DMS 273 treated with DMSO at 0.1 percent for 48 hours (cell line): ENCODE results near the gene SSPN.

ENCODE experiments used
- DNase-seq: peaks from one replicate; lab custom pipeline; 2025; lab: John Stamatoyannopoulos, UW

SSPN gene

DNA sequence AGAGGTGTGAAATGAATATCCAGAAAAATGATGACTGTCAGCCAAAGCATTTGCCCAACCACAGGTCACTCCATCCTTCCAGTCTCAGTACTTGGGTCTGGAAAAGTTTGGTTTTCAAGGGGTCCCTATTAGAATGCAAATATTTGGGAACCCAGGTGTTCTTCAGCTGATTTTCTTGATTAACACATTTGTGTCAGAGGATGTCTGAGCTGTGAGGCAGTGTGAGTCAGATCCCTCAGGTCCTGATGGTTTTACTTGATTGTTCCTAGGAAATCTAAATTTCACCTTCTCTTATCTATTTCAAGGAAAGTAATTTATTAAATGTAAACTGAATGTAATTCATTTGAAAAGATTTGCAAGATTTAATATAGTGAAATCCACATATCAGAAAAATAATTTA is 71.5 kb downstream of the SSPN start:
- no peak for DNase-seq

DNA sequence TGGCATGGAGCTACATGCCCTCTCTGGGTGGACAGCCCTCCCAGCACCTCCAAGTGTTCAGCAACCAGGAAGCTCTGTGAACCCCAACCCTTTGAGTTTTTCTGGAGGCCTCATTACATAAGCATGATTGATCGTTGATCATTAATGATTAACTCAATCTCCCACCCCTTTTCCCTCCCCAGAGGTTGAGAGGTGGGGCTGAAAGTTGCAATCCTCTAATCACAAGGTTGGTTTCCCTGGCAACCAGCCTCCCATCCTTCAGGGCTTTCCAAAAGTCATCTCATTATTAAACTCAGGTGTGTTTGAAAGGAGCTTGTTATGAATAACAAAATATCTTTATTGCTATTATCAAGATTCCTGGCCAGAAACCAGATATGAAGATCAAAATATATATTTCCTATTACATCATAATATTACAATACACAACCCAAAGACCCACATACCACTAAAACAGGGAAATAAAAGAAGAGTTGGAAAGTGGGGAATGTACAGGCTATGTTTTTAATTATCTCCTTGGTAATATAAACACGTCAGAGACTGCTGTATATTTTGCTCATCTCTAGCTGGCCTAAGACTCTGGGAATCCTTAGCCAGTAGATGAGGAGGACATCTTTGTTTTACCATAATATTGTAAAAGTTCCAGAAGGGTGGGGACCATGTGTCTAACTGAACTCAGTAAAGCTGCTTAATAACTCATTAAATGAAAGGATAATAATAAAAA is 73.6 kb downstream of the SSPN start:
- DNase-seq, result no peak

DNA sequence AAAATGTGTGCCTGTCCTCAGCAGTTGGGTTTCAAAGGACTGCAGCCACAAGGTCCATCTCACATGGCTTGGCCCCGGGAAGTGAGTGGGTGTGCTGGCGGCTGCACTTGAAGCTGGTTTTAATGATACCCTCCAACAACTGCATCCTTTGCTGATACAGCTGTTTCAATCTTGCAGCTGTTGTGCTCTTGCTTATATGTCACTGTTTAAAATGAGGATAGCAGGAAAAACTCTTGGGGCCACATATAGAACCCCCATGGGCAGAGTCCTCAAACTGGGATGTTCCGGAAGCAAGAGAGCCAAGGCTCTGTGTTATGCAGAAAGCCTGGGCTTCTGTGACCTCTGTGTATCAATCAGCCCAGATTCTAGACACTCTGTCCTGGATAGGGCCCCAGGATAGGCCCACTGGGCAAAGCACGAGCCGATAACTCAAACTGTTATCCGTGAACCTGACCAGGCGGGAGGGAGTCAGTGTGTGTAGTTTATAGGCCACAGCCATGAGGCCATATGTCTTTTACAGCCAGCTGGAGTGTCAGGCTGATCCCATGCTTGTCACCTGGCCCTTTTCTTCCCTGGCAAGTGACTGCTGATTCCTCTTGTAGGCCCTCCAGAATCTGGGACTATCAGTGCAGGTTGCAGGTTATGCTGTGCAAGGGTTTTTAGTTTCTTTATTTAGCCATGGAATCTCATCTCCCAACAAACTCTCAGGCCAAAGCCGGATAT is 74.3 kb downstream of the SSPN start:
- DNase-seq, result no peak

DNA sequence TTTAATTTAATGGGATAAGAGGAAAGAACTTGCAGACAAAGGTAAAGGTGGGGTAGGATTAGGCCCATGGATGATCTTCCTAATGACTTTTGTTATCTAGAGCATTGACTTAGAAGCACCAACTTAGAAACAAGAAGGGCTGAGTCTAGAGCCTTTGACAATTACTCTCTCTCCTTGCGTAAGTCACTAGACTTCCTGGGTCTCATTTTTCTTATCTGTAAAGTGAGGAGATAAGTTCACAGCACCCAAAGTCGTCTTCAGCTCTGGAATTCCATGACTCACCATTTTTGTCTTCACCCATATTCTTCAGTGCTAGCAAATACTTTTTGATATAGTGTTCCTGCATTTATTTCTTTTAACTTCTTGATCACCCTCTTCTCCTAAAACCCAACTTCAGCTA is 75.7 kb downstream of the SSPN start:
- no peak for DNase-seq

DNA sequence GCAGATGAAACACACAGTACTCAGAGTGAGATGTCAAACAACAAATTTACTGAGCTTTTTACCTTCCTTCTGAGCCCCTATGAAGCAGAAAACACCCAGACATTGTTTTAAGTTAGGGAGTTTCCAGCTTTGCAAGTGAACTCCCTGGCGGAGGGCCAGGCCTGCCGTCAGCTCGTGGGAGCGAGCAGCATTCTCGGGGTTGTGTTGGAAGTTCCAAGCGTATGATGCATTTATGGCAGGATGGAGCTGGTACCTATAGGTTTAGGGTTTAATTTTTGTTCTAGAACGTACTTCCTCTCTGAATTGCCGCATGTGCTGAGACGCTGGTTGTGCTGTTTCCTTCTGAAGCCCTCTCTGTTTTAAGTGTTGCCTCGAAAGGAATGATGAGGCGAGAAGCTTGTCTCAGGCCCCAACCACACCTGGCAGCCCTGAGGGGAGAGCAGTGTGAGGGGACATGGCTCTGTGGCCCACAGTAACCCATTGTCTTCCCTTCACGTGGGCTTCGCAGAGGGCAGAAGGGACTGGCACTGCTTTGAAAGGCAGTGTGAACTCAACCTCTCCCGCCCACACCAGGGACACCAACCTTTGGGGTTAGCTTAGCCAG is 76.6 kb downstream of the SSPN start:
- DNase-seq, result no peak

DNA sequence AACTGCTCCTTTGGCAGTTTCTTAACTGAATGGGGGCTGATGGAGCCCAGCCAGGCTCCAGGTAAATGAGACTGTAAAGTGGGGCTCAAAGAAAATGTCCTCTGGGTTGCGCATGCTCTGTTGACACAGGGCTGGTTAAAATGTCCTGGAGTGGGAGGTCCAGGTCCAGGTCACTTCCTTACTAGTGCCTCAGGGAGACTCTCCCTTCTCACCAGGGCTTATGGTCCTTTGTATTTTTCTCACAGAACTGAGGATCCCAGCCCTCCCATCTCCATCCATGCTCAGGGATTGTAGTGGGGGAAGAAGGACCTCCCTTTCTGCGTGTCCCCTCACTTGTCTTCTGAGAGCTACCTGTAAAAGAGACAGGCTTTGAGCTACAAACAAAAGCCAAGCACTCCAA is 77.5 kb downstream of the SSPN start:
- no peak for DNase-seq

DNA sequence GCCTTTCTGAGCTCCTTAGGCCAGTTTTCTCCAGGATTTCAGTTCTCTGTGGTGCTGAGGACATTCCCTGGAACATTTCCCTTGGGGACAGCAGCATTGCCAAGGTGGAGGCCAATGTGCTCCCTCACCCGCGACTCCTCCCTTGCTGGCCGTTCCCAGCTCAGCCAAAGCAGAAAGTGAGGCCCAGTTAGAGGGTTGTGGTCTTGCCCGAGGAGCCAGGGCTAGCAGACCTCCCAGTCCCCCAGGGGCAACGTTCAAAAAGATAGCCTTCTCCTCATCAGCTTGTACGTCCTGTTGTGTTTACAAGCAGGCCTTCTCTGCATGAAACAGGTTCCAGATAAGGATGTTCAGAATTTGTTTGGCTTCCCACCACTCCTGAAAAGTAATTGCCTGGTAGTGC is 78.4 kb downstream of the SSPN start:
- no peak for DNase-seq

DNA sequence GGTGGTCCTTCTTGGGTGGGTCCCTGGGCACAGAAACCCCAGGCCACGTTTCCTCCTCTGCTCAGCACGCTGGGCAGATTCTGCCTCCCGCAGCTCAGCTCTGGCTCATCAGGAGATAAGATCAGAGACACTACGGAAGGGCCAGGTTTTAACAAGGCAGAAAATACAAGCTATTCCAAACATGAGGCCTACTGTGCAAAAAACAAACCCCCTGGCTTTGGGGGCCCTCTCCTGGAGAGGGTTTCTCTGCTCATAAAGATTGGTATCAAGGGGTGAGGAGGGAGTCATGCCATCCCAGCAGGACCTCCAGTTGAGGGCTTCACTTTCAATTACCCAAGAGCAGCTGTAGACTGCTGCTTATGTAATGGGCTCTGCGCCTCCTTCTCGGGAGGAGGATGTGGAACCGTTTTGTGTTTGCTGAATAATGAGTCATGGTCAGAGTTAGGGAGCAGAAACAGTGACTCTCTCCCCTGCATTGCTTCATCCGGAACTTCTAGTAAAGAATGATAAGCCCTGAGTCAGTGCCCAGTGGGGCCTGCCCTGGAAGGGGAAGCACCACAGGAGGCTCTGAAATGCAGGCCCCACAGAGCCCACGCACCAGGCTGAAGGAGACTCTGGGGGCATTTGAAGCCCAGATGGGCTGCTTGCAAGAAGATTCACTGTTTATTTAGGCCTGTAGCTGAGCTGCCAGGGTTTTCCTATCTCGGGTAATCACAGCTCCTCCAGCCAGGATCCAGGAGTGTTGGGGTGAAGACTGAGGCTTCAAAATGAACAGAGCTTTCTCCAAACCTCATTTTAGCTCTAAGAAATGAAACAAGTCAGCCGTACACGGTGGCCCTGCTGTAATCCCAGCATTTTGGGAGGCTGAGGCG is 79.3 kb downstream of the SSPN start:
- DNase-seq, result peak; percentile 7

DNA sequence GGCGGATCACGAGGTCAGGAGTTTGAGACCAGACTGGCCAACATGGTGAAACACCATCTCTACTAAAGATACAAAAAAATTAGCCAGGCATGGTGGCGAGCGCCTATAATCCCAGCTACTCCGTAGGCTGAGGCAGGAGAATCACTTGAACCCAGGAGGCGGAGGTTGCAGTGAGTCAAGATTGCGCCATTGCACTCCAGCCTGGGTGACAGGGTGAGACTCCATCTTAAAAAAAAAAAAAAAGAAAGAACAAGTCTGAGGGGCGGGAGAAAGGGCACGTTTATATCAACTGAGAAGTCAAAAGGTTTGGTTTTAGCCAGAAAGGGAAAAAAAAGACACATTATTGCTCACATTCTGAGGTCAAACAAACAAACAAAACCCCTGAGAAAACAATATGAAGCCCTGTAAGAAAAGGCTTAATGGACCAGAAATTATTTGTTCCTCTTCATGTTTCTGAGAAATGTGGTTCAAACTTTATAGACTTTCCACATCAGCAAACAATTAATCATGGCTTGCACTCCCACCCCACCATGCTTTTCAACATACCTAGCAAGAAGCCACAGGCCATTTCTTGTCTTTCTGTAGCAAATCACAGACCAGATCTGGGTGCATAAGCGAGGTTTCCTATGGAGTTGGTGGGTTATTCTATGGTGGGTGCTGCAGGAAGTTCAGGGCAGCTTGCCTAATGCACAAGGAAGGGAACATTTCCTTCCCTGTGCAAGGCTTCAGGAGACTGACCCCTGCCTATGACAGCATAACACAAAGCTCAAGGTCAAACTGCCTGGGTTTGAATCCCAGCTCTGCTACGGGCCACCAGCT is 80.1 kb downstream of the SSPN start:
- no peak for DNase-seq

DNA sequence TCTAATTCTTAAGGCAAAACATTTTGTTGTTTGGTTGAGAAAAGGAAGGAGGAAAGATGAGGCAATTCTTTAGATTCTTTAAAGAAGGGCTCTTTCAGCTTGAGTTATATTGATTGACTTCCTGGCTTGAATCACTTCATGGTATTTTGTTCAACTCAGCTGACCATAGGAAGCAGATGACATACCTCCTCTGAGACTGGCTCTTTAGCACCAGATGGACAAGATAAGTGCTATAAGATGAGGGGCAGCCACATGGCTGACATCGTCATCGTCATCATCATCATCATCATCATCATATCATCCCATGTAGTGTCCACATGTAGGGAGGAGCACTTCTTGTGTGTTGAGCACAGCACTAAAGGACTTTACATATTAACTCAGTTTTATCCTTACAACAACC is 81.3 kb downstream of the SSPN start:
- DNase-seq, result no peak

DNA sequence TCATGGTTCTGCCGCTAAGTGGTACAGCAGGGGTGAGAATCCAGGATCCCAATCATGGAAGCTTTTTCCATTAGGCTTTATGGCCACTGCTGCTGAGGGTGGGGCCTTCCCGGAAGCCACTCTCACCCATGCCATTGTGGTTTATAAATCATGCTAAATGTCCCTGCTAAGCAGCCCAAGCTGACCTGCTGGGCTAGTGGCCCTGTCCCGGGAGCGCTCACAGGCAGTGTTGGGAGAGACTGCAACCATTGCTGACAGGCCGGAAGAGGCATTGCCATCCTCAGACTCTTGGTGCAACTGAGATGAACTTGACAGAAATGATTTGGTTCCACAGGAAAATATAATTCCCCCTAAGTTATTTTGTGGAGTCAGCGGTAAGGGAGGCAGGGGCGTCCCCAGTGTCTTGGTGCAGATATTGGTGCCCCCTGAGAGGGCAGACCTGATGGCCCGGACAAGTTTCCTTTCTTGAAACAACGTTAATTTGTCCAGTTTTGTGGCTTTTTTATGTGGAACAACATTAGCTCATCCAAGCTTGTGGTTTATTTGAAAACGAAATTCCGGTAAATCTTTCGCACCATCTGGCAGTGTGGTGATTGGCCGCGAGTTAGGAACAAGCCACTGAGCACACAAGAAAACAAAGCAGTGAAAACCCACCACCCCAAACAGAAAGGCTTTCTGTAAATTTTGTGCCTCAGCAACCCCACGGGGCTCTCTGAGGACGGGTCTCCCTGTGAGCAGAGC is 82.3 kb downstream of the SSPN start:
- DNase-seq, result no peak

DNA sequence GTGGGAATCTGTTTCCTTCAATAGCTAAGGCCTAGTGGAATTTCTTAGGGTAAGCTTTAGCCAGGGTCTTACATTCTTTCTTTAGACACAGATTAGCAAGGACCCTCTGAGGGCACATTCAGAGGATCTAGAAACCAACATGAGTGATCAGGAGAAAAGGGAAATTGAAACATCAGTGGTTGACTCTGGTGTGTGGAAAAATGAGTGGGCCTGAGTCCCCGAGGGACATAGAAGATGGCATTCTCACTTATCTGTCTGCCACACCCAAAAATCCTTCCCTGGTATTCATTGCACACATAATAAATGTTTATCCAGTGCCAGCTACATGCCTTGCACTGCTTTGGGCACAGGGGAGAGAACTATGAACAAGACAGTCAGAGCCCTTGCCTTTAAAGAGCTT is 82.9 kb downstream of the SSPN start:
- no peak for DNase-seq

DNA sequence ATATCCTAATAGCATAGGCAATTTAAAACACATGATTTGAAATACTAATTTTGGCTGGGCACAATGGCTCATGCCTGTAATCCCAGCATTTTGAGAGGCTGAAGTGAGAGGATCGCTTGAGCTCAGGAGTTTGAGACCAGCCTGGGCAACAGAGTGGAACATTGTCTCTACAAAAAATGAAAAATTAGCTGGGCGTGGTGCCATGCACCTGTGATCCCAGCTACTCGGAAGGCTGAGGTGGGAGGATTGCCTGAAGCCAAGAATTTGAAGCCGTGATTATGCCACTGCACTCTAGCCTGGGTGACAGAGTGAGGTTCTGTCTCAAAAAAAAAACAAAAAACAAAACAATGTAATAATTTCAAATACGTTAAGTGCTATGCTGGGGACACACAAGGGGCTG is 83.3 kb downstream of the SSPN start:
- no peak for DNase-seq

DNA sequence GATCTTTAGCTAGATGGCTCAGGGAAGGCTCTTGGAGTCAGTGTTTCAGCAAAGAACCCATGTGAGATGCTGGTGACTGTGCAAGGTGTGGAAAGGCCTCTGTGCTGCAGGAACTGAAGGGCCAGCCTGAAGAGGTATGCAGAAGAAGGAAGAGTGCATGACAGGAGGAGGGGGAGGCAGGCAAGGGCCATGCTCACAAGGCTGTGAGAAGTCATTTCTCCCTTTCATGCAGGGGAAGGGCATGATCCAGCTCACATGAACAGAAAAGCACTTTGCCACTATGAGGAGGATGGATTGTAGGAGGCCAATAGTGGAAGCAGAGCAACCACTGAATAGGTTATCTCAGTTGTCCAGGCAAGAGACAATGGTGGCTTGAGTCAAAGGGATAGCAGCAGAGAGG is 83.7 kb downstream of the SSPN start:
- DNase-seq, result no peak

DNA sequence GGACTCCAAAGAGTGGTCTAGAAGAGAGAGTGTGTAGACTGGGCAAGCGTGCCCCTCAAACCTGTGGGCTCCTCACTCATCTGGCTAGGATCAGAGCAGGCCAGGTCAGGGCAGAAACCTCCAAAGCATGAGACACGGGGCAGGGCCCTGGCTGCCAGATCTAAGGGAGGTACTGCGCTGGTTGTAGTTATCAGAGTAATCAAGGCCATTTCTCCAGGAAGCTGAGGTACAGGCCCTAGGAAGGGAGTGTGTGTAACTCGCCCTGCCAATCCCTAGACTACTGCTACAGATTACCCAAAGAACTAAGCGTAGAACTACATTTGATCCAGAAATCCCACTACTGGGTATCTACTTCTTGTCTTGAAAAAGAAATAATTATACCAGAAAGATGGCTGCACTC is 84.5 kb downstream of the SSPN start:
- no peak for DNase-seq

DNA sequence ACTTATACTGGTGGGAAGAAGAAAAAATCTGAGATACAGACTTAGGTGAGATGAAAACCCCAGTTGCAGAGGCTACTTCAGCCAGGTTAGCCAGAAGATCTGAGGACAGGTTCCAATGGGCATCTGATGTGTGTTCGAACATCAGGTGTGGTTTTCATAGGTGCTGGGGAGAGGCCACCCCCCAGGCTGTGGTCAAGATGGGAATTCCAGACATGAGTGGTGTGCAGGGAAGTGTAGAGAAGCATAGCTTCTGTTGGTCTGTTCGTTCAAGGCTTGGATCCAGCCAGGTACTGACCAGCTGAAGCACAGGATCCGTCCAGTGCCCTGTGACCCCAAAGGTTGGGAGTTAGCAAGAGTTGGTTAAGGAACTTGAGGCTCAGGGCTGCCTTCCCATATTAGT is 85.5 kb downstream of the SSPN start:
- no peak for DNase-seq

DNA sequence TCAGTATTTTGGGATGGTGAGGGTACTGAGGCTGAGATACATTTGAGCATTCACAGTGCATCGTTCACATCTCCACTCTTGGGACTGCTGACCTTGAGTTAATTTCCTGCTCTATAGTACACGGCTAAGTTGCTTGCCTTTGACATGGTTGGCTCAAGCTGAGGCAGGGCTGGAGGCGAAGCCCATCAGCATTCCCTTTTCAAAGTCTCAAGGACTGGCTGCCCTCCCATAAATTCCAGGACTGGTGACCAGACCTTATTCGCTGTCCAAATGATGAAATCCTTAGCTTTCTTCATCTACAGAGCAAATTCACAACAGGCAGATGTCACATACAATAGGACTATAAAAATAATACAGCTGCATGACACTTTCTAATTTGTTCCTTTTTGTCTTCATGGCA is 85.9 kb downstream of the SSPN start:
- DNase-seq, result no peak

DNA sequence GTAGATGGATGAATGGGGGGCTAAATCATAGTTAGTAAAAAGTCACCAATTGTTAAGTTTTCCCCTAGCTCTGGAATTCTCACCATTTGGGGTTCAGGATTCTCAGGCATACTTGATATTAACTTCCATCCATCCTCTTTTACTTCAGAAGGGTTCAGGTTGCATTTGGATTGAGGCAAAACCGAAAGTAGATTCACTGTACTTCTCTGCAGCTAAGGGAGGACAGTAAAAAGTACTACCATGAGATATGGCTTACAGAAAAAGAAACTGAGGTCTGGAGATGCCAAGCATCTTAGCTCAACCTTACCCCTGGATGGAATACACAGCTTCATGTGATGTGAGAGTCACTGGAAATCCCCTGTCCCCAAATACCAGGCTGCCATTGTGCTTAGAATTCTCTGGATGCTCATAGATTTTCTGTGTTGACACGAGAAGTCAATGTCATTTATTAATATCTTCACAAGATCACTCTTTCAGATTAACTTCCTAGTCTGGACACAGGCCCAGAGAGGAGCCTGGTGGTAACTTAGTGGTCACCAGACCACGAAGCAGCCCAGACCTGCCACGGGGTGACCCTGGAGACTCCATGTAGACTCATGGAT is 87.1 kb downstream of the SSPN start:
- DNase-seq, result no peak

DNA sequence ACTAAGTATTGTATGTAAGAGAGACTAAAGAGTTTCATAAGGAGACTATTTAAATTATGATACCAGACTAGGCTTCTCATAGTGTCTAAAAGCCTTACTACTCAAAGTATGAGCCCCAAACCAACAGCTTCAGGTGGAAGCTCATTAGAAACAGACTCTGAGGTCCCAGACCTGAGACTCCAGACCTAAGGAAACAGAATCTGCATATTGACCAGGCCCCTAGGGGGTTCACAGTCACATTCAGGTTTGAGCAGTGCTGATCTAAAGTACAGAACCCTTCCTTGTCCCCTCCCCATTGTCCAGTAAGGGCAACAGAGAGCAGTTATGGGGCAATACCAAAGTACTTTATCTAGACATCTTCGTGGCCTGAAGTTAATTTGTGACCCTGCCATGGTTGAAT is 87.7 kb downstream of the SSPN start:
- no peak for DNase-seq

DNA sequence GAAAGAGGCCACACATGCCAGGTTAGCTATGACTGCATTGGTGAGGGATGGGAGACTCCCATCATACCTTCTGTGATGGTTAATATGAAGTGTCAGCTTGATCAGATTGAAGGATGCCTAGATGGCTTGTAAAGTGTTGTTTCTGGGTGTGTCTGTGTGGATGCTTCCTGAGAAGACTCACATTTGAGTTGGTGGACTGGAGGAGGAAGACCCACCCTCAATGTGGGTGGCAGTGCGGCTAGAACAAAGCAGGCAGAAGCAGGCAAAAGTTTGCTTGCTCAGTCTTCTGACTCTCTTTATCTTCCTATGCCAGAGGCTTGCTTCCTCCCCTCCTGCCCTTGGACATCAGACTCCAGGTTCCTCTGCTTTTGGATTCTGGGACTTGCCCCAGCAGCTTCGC is 88.2 kb downstream of the SSPN start:
- no peak for DNase-seq

DNA sequence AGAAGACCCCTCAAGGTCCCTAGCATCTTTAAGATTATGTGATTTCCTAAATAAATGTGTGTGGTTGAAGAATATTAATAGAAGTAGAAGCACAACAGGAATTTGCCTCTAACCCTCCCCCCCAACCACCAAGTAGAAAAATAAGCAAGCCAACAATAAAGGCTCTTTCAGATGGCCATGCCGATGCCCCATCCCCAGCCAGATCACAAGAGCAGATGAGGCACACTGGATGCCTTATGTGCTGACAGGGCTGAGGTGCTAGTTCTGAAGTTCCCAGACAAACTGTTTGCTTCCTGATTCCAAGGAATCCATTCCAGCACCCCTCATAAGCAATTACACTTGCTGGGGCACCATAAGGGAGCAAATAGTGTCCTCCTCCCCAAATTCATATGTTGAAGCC is 90.0 kb downstream of the SSPN start:
- DNase-seq, result no peak
